GM19438 (cell line): ENCODE measurements around the gene OR1L4.

Source experiments
- ATAC-seq: cut with Tn5 transposase; IDR thresholded peaks from one replicate; pipeline ENCODE4 v1.9.1; 2021; ENCODE audit warnings: low read depth; ENCODE audit not compliant: unreplicated experiment

The OR1L4 gene

GRCh38 chr9:122723690-122724089, at the start of gene OR1L4:
Gene OR1L4 (plus strand): TSS chr9:122723990. CDS start chr9:122723990, 0 bp downstream.
- no peak for ATAC-seq

DNA sequence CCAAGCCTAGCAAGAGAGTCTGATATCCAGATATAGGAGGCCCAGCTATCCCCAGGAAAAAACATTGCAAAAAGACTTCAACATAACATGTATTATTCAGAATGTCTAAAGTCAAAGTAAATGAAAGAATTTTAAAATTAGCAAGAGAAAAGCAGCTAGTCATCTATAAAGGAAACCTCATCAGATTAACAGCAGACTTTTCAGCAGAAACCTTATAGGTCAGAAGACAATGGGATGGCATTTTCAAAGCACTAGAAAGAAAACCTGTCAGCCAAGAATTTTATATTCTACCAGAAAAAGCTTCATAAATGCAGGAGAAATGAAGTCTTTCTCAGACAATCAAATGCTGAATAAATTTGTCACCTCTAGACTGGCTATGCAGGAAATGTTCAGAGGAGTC, 38.9 kb upstream of the OR1L4 start:
- ATAC-seq: no peak

GRCh38 chr9:122695696-122696095, 28.1 kb upstream of the OR1L4 start:
- no peak for ATAC-seq

DNA sequence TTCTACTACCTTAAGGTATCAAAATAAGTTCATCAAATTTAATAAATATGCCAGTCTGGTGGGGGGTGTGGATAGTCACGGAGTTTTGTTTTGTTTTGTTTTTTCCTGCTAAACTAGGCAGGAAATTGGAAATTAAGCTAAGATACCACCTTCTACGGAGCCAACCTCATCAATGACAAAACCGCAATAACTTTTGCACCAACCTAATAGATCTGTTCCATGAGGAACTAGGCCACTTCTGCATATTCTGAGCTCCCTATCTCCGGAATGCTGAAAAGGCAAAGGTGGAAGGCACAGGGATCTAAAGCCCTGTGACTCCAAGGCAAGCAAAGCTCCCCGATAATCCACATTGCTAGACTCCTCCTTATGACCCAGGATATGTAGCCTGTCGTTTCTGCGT, 5.8 kb upstream of the OR1L4 start:
- ATAC-seq: no peak

DNA sequence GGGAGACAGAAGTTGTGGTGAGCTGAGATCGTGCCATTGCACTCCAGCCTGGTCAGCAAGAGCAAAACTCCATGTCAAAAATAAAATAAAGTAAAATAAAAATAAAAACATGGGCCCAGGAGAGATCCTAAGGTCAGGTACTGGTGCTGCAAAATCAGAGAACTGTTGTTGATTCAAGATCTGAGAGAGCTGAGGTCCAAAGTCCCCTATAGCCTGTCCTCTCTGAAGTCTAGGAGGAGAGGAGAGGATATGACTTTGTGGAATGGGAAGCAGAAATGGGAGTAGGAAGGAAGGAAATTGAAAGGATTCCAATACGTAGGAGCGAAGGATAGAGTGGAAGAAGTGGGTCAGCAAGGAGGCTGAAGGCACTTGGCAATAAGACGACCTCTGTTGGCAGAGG, 4.6 kb upstream of the OR1L4 start:
- no peak for ATAC-seq

GRCh38 chr9:122742003-122742402, 18.2 kb downstream of the OR1L4 start, which contains the start of gene OR1L6:
Gene OR1L6 (plus strand): TSS chr9:122742303. CDS start chr9:122749848, 7,545 bp downstream.
- ATAC-seq: no peak

- no peak for ATAC-seq
Observed at GRCh38 chr9:122754825-122755224, 31.0 kb downstream of the OR1L4 start.

DNA sequence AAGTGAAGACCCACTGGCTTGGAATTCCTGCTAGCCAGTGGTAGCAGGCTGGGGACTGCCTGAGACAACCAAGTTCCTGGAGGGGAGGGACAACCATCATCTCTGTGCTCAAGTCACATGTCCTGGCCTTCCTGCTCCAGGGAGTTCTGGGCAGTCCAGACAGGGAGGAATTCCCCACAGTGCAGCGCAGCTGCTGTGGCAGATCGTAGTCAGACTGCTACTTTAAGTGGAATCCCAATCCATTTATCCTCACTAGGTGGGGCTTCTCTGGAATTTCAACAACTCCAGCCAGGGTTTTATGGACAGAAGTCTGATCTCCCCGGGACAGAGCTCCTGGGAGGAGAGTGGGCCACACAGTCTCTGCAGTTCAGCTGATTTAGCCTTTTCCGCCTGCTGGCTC, 44.0 kb downstream of the OR1L4 start:
- no peak for ATAC-seq
